CD4-positive, alpha-beta T cell treated with Interleukin-10 for 1 hour (primary cell): ENCODE results near the gene VPS41.

ENCODE experiments used
- DNase-seq: peaks from one replicate; pipeline ENCODE4 v3.0.0-alpha.2; 2020

Gene VPS41

DNA sequence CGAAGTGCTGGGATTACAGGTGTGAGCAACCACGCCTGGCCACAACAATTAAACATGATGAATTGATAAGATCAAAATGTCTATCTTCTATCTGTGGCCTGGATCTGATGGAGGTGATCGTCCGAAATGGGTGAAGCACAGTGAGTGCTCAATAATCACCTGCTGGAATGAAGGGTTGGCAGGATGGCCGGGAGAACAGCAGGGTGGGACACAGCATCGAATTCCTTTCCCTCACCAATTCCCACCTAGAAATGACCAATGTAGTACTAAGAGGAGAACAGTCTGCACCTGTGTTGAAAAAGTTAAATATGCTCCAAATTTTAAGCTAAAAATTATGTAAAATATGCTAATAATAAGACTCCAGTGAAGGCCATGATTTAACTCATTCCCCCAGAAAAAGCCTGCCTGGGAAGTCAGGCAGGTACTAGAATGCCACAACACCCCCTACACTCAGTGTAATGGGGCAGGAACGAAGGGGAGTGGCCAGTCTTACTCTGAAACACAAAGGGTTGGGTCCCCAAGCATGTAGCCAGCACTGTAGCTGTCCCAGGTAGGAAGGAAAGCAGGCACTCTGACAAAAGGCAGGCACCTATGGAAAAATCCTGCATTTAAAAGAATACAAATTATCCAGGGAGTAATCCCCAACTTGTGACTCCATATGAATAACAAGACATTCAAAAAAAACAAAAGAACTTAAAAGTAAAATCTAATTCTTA is 110.3 kb downstream of the VPS41 start:
- DNase-seq: no peak

DNA sequence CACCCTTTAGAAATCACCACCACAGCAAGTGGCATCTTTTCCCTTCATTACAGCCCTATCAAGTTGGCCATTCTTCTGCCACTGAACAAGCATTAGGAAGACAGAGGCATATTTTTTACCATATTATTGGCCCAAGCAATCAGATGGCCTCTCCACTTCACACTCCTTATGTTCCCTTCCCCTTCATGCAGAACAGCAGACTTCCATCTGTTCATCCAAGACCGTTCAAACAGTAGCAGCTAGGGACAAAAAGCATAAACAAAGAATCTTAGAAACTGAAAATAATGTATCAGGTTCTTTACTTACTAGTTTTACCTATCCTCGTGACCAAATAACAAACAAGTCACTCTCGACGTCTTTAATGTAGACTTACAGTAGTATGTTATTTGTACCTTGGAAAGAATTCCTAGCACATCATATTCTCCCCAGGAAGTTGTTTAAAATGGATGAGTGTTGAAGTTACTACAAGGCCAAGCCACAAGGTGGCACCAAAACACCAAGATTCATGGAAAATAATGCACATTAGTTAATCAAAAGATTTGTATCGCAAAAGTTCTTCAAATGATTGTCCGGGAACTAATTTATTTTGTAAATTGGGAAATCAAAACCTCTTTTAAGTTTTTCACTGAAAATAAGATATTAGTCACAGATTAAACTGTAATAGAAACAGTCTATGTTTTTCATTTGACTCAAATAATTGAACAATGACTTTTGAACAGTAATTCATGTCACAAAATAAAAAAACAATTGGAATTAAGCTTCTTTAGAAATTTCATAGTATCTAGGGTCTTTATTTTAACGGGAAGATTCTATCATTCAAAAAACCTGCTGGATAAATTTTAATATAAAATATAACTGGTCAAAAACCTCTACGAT is 112.1 kb downstream of the VPS41 start:
- peak; percentile 60 for DNase-seq

DNA sequence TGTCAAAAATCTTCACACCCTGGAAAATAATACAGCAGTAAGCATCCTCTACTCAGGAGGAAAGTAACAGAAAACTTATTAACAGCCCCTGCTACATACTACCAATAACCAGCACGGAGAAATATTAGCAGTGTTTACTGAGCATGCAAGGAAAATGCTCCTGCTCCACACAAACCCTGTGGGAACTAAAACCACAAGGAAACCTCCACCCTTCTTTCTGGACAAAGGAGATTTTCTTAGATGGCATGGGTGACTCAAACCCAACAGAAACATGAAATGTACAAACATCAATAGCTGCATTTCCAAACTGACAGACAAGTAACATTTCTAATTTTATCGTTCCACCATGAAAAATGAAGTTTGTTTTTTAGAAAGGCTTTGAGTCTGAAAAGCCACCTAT is 113.4 kb downstream of the VPS41 start:
- DNase-seq: no peak

GRCh38 chr7:38781991-38782390 is 127.0 kb downstream of the VPS41 start:
- DNase-seq: no peak

GRCh38 chr7:38777609-38778008 is 131.4 kb downstream of the VPS41 start:
- no peak for DNase-seq

- DNase-seq: no peak
Measured at GRCh38 chr7:38775506-38776175, 133.3 kb downstream of the VPS41 start.

GRCh38 chr7:38773430-38773829 is 135.6 kb downstream of the VPS41 start:
- no peak for DNase-seq

DNA sequence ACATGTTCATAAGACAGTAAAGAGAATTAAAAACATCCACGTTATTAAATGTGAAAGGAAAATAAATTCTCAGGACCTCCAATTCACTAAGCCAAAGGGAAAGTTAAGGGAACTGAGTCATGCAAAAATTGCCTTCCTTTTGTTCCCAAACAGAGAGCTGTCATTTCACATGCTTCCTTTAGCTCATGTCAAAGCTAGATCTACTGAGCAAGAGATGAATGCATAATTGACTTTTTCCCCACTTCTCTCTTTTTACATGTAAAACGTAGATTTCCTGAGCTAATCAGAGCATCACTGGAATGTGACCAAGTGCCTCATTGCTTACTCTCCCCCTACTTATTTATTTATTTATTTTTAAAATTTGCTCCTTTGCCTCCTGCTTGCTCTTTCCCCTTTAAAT is 148.8 kb downstream of the VPS41 start:
- DNase-seq: no peak

- DNase-seq: no peak
Measured at GRCh38 chr7:38759028-38759427, 150.0 kb downstream of the VPS41 start.

DNA sequence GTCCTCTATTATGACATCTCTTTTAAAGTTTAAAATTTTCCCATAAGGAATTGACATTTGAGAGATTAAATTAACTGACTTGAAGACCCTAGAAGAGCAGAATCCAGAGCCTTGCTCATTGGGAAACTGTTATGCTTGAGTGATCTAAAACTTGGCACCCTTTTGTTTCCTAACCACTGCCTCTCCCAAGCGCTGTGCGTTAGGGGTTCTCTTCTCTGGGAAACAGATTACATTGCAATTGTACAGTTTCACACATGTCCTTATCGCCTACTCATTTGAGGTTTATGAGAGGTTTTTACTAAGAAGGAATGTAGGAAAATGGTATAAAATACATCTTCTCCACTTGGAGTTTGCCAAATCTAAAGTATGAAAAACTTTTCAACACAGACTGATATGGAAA is 151.1 kb downstream of the VPS41 start:
- DNase-seq: no peak

DNA sequence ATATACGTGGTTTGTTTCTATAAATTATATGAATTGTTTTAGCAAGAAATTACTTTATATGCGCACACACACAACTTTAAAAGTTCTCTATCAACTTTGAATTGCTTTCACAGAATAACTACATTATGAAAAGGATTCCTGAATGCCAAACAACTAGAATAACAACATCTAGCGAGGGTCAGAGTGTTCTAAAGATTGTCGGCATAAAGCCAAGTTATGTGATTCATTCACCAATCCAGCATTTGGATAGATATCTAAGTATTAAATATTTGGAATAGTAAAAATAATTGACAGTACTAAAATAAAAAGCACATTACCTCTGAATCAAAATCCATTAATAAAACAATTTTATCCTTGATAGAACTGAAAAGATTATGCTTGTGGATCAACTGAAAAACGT is 152.5 kb downstream of the VPS41 start:
- DNase-seq: no peak

- no peak for DNase-seq
Measured at GRCh38 chr7:38753347-38753746, 155.6 kb downstream of the VPS41 start.

DNA sequence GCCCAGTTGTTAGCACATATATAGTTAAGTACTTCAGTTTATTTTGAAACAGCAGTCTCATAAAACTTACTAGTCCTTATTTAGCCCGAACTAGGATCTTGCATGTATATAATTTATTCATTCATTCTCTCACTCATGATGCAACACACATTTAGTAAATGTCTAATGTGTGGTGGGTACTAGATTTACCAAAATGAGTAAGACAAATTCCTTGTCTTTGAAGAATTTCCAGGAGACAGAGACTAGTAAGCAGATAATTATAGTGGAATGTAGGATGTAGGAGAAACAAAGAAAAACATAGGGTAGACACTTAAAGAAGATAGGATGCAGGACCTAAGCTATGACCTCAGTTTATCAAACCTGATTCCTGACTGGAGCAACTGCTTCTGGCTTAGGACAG is 157.6 kb downstream of the VPS41 start:
- no peak for DNase-seq

DNA sequence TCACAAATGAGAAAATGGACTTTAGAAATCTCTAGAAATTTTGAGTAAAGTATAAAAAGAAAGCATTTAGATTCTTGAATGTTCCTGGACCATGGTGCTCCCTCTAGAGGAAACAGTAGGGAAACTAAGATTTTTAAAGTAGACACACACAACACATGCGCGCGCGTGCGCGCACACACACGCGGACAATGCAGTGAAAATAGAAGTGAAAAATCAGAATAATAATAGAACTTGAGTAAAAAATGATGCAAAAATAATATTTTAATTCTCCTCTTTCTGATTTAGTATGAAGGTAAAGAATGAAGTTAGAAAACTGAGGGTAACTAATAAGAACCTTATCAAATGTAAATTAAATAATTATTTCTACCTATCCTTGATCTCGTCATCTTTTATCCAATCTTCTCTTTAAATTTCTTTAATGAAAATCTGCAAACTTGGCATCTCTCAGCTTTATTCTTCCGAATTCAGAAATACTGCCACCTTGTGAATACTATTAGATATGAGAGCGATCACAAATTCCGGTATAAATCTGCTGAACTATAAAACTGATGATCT is 160.9 kb downstream of the VPS41 start:
- no peak for DNase-seq

DNA sequence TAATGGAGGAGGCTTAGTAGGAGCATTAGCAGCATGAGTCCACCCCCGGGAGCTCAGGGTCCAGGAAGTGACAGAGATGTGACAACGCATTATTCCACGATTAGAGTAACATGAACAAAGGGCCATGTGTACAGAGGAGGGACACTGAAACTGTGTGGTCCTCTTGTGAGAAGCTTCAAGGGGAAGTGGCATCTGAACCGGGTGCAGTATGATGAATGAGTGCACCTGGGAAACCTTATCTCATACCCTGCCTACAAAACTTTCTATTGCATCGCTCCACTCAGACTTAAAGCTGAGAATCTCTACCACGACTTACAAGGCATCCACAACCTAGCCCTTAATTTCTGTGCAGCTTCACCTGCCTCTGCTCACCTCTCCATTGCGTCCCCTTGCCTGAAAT is 162.6 kb downstream of the VPS41 start:
- DNase-seq: no peak

DNA sequence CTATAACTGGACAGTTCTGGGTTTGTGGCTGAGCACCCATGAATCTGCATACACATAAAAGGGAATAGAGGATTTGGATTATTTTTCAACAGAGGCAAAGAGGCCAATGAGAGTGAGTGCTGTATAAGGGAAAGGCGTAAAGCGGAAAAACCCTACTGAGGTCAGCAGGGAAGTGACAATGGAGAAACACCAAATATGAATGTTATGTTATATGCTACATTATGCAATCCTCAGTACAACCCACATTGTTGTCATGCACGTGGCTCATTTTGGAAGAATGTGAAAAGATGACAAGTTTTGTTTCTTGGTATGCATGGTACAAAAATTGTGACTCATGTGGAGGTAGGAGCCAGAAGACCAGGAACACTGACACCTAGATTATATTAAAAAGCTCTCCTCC is 164.2 kb downstream of the VPS41 start:
- DNase-seq: no peak

- no peak for DNase-seq
Measured at GRCh38 chr7:38743899-38744298, 165.1 kb downstream of the VPS41 start.

DNA sequence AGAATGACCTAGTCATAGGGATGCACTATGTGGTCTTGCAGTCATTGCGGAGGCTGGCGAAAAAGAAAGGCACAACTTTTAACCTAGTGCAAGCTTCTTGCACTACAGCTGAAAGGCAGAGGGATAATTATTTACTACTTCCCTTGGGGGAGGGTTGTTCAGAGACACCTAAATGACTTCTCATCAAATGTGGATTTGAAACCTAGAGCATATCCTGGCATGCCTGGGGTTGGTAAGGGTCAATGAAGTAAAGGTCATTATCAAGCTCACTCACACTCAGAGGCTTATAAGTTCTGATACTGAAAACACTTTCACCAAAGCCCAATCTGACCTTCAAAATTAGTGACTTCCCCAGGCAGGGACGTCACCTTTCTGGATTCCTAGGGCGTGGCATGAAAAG is 168.9 kb downstream of the VPS41 start:
- DNase-seq: no peak

DNA sequence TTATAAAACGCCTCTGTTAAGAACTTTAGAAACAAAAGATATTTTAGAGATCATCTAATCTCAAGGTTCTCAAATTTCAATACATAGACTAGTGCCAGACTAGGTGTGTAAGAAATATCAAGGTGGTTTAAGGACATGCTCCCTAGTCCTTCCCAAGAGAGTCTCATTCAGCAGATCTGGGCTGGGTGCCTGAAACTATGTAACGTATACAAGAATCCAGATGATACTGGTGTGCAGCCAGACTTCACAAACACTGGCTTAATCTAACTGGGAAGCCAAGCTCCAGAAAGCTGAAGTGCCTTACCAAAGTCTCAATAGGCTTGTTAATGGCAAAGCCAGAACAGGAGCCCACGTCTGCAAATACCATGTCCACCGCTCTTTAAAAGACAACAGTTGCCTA is 172.9 kb downstream of the VPS41 start:
- no peak for DNase-seq

DNA sequence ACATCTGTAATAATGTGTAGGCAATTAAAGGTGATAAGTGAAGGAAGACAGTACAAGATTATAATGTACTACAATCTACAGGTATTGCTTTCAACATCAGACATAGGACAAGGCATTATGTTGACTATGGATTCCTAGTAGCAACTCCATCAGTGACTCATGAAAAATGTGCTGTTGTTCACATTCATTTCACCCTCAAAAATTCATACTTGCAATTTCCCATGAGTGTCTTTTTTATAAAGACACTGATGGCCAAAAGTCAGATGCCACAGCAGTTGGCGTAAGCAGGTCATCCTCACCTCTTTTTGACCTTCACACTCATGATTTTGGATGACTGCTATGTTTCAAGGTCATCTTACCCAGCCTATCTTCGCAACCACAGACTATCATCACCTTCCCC is 177.8 kb downstream of the VPS41 start:
- no peak for DNase-seq

DNA sequence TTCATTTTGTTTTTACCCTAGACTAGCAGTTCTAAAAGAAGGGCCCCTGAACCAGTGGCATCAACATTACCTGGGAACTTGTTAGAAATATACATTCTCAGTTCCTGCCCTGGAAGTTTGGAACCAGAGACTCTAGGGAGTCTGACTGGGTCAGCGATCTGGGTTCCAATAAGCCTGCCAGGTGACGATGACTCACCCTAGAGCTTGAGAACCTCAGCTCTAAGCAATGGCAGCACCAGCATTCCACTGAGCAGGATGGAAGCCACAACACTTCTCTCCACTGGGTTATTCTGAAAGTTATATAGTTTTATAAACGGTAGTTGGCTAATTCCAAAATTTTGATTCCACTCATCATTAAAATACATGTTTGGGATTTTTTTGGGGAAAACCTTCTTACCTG is 180.8 kb downstream of the VPS41 start:
- DNase-seq: no peak

GRCh38 chr7:38727184-38727940 is 181.6 kb downstream of the VPS41 start:
- DNase-seq: no peak

DNA sequence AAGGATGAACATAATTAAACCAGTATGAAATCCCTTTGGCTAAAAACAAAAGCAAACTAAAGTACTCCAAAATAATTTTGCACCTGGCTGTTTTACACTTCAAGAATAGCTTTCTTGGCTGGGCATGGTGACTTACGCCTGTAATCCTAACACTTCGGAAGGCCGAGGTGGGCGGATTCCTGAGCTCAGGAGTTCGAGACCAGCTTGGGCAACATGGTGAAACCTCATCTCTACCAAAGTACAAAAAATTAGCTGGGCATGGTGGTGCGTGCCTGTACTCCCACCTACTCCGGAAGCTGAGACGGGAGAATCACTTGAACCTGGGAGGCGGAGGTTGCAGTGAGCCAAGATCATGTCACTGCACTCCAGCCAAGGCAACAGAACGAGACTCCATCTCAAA is 185.7 kb downstream of the VPS41 start:
- no peak for DNase-seq
